Stimulated activated CD8-positive, alpha-beta memory T cell treated with anti-CD3 and anti-CD28 coated beads, Interleukin-2, amount 100 ng/mL, for 48 hours (primary cell): Measurements from ENCODE around the gene POT1.

Experiments used
- DNase-seq, 2 donors: peaks; one replicate each; pipeline ENCODE4 v3.0.0-alpha.2; 2020; ENCODE audit warnings: low read depth in 2 of 2

POT1 gene

DNA sequence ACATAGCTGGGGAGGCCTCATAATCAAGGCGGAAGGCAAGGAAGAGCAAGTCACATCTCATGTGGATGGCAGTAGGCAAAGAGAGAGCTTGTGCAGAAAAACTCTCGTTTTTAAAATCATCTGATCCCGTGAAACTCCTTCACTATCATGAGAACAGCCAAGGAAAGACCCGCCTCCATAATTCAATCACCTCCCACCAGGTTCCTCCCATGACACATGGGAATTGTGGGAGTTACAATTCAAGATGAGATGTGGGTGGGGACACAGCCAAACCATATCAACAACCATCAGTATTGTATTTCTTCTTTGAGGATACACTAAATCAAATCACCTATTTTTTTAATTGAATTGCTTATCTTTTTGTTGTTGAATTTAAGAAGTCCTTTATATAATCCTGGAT, 16.7 kb downstream of the POT1 start:
- DNase-seq, result no peak

DNA sequence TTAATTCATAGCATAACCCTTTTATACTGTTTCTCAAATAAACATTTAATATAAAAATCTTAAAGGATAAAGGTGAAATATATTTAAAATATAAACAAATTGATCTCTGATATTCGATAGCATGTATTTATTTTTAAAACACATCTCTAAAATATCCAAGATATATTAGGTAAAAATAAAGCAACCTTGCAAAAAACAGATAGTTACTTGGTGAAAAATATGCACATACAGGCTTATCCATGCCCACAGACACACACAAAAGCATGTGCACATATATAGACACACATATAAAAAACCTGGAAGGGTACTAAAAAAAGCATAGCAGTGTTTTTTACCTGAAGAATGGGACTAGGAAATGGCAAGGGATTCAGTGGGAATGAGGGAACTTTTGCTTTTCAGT, 19.8 kb downstream of the POT1 start:
- DNase-seq, result no peak

DNA sequence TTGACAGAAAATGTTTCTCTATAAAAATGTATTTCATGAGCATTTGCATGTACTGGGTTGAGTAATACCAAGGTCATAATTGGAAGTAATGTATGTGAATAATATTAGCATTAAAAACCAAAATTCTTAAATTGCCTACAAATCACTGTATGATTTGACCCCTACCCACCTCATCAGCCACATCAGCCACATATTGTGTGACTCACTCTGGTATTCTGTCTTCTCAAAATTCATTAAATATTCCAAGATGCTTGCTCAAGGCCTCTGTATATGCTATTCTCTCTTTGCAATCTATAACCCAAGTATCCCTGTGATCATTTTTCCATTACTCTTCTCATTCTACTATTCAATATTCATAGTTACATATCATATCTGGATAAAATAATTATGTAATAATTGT, 21.4 kb downstream of the POT1 start:
- no peak for DNase-seq

DNA sequence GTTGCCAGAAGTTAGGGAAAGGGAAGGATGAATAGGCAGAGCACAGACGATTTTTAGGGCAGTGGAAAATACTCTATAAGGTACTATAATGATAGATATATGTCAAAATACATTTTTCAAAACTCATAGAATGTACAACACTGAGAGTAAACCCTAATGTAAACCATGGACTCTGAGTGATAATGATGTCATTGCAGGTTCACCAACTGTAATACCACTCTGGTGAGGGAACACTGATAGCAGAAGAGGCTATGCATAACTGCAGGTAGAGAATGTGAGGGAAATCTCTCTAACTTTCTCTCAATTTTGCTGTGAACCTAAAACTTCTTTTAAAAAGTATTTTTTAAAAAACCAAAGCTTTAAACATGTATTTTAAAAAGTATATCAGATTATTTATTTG, 22.1 kb downstream of the POT1 start:
- DNase-seq, result no peak

DNA sequence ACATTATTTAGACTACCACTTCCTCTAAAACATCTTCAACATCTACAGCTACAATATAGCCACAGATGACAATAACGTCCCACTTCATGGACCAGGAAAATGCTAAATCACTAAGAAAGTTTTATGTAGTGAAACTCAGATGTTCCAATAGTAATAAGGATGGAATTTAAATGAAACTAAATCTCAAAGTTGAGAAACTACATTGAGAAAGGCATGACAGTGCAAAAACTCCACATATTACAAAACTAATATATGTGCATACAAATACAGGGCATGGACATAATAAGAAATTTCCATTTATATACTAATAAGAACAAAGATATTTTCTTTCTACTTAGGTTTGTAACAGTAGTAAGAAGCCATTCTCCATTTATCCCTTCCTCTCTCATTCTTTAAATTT, 31.1 kb downstream of the POT1 start:
- no peak for DNase-seq

DNA sequence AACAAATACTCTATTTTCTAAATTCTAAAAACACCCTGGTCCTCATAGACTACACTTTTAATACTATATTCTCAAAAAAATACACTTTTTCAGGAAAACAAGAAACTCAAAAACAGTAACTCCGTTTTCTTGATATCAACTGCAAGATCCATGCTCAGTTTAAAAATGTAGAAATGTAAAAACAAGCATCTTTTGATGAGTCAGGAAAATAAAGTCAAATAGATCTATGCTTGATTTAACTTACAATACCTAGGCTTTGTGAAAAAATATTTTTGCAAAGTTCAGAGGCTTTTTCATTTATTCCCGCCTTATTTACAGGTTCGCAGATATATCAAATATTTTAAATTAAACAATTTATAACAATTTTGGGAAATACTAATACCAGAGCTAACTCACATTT, 33.6 kb downstream of the POT1 start:
- no peak for DNase-seq

DNA sequence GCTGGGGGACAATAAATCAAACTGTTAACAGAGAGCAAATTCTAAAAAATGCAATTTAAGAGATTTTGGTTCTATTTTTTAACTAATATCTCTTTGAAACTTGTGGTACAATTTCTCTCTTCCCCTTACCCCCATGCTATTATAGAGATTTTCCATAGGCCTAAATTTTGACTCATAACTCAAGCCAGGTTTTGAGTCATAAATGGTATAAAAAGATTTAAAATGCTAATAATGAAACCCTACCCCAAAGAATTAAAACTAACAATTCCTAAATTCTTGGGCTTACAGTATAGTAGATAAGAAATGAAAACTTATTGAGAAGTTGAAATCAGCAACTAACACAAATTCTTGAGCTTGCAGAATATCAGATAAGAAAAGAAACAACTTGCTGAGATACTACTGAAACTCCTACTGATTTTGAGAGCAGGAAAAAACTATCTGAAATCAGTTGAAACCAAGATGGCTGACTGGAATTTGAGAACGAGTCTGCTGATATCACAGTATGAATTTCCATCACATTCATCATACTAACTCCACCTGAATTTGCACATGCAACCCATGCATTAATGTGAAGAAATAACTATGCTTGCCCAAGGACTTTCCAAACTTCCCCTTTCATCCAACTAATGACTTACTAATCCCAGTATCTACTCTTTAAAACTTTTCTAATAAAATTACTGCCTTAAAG, 36.3 kb downstream of the POT1 start:
- no peak for DNase-seq

DNA sequence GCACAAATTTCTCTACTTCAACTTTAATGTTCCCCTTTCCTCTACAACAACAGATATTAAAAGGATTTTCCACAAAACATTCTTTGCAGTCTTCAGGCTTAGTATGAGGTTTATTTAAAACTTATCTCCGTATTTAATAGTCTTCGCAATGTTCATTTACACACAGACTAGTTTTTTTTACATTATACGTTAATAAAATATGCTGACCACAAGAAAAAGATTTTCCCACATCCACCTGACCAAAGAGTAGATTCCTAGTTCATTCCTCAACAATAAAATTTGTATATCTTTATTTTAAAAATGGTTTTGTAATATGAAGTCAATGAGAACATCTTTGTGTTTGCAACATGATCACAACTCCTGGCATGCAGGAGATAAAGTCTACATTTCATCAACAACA, 42.4 kb downstream of the POT1 start:
- no peak for DNase-seq

DNA sequence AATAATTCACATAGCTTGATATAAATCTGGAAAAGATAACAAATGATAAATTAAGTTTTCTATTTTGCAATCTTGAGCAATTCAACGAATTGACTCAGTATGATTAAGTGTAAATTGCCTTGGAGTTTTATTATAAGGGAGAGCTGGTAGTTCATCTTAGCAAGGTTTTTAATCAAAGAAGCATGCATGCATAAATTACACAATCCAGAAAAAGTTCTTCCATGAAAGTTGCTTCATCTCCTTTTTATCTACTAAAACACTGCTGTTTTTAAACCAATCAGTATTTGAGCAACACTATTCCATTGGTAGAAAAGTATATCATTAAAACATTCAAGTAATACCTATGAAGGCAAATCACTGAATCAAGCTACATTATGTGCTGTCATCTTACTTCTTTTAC, 47.6 kb downstream of the POT1 start:
- no peak for DNase-seq

DNA sequence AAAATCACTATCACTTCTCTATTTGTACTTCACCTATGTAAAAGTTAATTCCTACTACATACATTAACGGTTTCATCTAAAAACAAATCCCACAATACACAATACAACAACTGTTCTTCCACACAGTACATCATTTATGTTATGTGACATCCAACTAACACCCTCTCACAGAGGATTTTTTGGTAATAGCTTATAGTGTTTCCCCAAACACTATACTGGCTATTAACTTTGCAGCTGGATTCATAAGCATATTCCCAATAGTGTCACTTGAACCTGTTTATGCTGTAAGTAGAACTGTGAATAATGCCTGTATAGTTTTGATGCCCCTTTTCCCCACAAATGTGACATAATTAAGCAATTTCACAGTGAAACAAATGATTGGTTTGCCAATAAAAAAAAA, 49.9 kb downstream of the POT1 start:
- no peak for DNase-seq

DNA sequence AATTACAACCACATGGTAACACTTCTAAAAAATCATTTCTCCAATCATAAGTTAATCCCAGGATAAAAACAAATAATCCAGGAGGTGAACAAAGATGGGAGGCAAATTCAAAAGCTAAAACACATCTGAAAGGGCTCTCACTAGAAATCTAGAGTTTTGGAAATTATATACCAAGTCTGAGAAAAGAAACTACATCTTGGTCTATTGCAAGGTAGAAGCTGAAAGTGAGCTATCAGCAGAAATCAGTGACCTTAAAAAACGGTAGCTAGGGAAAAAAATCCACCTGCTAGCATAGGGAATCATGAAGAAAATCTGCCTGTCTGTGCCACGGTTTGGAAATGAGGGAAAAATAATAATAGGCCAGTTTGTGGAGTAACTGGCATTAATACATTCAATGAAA, 50.5 kb downstream of the POT1 start:
- DNase-seq, result no peak

DNA sequence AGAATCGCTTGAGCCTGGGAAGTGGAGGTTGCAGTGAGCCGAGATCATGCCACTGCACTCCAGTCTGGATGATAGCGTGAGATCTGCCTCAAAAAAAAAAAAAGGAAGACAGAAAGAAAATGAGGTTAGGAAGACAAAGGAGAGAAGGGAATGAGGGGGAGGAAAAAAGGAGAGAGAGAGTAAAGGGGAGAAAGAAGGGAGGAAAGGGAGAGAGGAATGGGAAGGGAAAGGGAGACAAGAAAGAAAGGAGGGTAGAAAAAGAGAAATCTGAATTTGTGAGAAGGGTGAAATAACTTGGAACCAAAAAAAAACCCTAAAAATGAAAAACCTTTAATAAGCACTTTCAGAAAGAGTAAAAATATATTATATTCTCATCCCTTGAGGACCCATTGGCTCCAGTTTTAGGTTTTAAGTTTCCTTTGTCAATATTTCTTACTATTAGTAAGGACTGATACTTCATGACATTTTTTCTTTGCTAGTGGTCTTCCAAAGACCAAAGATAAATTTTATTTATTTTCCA, 54.9 kb downstream of the POT1 start:
- no peak for DNase-seq

DNA sequence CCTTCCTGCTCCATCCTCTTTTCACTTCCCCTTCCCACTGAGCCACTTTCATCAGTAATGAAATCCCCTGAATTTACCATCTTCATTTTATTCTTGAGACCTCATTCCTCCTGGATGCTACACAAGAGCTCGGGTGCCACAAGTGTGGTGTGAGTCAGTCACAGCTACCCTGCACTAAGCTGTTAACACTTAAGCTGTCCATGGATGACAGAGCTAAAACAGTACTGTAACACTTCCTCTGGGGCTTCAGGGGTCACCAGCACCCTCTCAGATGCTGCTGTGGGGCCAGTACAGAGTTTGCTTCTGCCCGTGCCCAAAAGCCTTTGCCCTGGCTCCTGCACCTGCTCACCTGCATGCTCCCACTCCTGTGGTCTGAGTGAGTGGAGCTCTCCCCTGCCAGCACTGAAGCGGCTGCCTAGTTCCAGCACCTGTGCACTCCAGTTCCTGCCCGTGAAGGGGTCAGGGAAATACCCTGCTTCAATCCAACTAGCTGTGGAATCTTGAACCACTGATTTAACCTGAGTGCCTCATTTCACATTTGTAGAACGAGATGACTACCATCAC, 71.9 kb downstream of the POT1 start:
- DNase-seq, result no peak

DNA sequence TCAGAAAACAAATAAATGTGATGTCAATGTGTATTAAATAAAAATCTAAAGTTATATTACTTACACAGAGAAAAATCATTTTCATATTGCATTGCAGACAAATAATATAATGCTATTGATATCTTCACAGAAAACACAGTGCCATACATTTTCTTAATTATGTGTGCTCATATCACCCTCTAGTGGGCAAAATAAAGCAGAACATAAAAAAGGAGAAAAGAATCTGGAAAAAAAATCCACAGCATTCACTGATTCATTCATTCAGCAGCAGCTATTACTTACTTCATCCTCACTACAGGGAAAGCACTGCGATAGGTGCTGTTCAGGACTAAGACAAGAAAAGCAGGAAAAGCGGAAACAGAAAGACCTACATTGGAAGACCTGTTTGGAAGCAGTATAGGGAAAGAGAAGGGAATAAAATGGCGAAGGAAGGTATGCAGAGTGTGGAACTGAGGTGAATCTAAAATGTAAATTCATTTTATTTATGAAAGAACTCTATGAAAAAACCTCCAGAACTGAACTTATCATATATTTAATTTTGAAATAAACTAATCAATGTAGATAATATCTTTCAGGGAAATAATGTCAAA, 73.2 kb downstream of the POT1 start:
- no peak for DNase-seq

DNA sequence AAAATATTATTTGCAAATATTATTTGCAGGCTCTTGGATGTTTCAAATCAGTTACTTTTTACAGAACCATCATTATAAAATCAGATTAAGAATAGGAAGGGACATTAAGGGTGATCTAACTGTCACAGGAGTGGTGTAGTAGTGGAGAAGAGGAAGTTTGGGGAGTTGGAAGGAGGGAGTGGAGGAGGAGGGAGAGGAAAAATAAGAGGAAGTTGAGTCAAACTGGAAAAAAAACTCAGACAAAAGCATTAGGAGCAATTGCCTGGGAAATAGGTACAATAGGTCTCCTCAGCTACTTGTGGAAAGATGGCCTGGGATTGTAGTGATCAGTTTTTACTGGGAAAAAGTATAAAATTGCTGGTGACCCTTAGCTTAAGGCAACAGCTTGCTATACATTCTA, 86.3 kb downstream of the POT1 start:
- DNase-seq, result no peak

DNA sequence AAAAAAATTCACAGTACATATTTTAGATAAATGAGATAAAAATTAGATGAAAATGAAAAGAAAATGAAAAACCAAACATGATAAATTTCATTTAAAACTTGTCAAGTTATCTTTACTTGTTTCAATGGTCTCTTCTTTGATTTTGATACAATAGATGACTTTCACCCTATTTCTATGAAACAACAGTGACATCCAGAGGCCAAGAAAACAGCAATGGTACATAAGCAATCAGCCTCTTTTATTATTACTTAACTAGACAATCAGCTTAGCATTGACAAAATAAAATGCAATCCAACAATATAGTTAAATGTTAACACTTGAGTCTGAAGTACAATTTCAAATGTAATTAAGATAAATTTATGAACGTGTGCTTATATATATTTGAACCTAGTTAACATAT, 89.2 kb downstream of the POT1 start:
- DNase-seq, result no peak

DNA sequence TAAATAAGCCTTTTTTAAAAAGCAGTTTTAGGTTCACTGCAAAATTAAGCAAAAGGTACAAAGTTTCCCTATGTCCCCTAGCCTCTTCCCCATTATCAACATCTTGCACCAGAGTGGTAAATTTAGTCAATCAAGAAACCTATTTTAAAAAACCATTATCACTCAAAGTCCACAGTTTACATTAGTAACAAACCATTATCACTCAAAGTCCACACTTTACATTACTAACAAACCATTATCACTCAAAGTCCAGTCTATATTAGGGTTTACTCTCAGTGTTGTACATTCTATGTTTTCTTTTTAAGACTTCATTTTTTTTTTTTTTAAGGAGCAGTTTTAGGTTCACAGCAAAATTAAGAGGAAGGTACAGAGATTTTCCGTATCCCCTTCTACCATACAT, 89.9 kb downstream of the POT1 start:
- no peak for DNase-seq

DNA sequence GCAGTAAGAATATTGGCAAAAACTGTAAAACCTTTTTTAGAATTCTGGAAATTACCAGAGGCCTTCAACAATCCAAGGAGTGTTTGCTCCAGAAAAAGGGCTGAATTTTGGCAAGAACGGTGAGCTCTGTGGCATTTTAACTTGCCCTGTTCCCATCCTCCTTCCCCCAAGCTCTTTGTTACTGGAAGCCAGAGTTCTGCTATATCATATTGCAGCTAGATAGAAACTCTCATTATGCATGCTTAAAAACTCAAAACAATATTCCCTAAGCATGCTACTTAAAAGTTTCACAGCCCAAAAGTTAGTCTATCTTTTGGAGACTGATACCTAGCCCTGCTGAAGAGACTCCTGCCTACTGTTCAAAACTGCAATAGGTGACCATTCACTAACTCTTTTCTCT, 93.5 kb downstream of the POT1 start:
- no peak for DNase-seq

DNA sequence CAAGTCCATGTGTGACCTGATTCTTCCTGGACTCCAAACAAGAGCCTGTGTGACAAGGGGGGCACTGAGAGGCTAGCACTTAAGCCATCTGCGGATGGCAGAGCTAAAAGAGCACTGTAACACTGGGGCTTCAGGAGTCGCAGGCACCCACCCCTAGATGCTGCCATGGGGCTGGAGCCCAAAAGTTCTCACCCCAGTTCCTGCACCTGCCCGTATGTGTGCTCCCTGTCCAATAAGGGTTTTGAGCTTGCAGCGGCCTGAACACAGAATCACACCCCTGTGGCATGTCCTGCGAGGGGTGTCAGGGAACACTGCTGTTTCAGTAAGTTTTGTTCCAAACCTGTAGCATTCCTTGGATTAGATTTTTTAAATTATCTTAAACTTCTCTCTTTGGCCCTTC, 110.8 kb downstream of the POT1 start:
- DNase-seq, result no peak

DNA sequence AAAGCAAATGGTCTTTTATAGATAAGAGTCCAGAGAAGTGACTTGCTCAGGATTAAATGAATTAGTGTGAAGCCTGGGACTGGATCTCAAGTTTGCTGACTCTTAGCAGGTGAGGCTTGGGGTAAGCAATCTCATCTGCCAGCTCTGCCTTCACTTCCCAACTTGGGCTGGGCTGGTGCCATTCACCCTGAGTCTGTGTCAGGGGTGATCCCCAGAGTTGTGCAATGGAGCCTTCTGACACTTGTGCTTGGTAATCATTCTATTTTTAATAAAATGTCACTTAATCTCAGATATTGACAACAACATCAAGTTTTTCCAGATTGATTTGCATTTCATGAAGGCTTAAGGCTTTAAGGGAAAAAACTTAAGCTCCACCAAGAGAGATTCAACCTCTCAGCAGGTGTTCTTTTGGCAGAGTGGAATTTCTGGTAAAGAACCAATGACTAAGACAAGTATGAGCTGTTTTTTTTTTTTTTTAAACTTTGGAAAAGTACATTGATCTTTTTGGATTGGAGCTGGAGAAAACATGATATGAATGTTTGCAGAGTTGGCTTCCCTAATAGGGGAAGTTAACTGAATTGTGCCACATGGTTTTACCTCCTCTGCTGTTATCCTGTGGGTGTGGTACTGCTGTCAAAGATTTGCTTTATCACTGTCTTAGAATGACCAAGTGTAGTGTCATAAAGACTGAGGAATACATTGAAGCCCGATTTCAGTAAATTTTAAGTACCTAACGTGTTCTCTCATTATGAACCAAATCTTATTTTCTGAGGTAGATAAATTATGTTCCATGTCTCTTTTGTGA, 115.4 kb downstream of the POT1 start:
- no peak for DNase-seq

DNA sequence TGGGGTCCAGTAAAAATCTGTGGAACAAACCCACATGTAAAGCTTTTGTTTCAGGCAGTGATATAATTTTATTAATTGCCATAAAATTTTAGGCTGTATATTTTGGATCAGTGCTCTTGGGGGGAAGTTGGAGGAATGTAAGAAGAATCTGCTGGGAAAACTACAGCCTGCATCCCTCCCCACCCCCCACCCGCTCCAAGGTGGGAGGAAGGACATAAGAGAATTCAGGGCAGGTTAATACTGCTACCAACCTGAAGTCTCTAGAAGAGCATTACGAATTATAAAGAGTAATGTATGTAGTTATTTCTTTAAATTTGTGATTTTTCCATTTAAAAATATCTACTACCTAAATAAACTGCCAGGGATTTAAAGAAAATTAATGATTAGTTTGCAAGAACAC, 116.9 kb downstream of the POT1 start:
- no peak for DNase-seq

DNA sequence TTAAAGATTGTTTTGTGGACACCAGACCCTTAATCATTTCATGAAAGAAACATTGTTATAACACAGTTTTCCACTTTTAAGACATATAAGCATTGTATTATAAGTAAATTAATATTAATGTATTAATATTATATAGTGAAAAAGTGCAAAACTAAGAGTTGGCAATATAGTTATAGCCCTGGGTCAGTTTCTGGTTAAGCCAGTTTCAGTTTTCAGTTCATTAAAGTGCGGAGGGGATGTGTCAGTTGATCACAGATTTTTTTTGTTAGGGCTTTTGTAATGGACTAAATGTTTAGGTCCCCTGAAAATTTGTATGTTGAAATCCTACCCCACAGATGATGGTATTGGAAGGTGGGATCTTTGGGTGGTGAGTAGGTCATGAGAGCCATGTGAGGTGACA, 118.3 kb downstream of the POT1 start:
- no peak for DNase-seq

DNA sequence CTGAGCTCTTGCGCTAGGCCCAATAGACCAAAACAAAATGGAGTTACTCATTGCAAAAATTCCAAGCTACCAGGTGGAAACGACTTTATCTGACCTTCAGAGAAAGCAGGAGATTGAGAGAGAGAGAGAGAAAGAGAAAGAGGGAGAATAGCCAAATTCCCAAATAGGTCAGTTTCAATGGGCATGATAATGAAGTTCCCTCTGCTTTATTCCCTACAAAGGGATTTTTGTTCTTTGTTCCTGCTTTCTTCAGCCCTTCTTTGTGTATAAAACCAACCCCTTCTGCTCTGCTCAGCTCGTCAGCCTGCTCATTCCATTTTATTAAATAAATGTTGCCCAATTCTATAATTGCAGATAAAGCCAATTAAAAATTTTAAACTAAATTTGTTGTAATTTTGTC, 119.0 kb downstream of the POT1 start:
- no peak for DNase-seq
